Right lung (tissue), 10 donors: ENCODE data around the gene POU3F4. TPM values are rescaled to one million over a fixed set of nuclear protein-coding genes. Genes with fewer than 3 reads are reported as not detected.

Source experiments
- DNase-seq, 2 donors: peaks; one replicate each; pipeline ENCODE4 v3.0.0-alpha.2; 2013
- long read RNA-seq, 8 donors: transcript quantifications; one replicate each; lab custom pipeline, GENCODE V29; 2026
- polyA plus RNA-seq, 5 donors: library from polyadenylated mRNA; unstranded; fragments of 120-200 nt; gene quantifications; one replicate each; pipeline versions ENCODE4 v1.2.1 to v1.2.3, GENCODE V29; 2013; ENCODE audit warnings: inconsistent platforms in 1 of 5, low replicate concordance in 1 of 5; ENCODE audit not compliant: insufficient read length in 5 of 5, insufficient read depth in 1 of 5

POU3F4 gene
- polyA plus RNA-seq: under 1 TPM in 1 of 5 donors, not detected in 4; 0.04 TPM
- long read RNA-seq, donor 1: 0 reads
- long read RNA-seq, donor 2, partial matches to known transcripts: 0 of 1 reads
- long read RNA-seq, donor 2, other reads (novel, unspliced or antisense): 0 of 1 reads
- long read RNA-seq, donor 3: 0 reads
- long read RNA-seq, donor 4: 0 reads
- long read RNA-seq, donor 5: 0 reads
- long read RNA-seq, donor 6: 0 reads
- long read RNA-seq, donor 7: 0 reads
- long read RNA-seq, donor 8, partial matches to known transcripts: 0 of 1 reads
- long read RNA-seq, donor 8, other reads (novel, unspliced or antisense): 0 of 1 reads

- no peak for DNase-seq
Observed at GRCh38 chrX:83508006-83508405, at the start of gene POU3F4. Gene POU3F4 (plus strand): TSS chrX:83508290. CDS start chrX:83508325, 35 bp downstream.

DNA sequence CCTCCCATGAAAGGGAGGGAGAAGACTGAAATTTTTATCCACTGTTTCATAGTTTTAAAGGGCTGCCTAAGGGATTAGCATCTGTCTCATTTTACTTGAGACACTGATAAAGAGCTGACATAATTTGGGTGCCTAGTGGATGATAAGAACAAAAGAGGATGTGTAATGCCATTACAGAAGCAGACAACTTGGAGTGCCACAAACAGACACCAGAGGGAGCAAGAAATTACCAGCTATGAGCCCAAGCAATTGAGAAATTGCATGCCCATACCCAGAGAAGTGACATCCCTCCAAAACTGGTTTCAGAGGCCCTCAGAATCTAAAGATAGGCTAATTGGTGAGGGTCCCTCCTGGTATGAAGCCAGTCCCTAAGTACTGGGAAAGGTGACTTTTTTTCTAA is 38.5 kb upstream of the POU3F4 start:
- DNase-seq: no peak

DNA sequence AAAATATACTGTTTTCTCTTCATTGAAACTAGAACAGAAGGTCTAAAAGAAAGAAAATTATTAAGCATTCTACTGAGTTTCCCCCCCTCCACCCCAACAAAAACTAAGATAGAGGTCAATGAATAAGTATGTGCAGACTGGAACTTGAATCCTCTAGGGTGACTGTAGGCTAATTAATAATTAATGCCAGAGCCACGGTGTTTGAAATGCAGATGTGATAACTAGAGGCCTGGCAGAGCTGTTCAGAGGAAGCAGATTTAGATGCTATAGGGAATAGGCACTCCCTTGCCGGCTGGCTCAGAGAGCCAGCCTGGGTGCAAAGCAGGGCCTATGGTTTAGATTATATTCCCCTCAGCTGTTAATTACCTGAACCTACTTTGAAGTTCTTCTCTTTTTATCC is 12.2 kb upstream of the POU3F4 start:
- no peak for DNase-seq

- no peak for DNase-seq
Observed at GRCh38 chrX:83501003-83501402, 7.1 kb upstream of the POU3F4 start.

GRCh38 chrX:83501530-83501929 is 6.6 kb upstream of the POU3F4 start:
- DNase-seq: no peak

- no peak for DNase-seq
Observed at GRCh38 chrX:83504721-83505479, 3.2 kb upstream of the POU3F4 start.

GRCh38 chrX:83508526-83509253 is 600 bp downstream of the POU3F4 start:
- DNase-seq: no peak

- no peak for DNase-seq
Observed at GRCh38 chrX:83509254-83509801, 1.2 kb downstream of the POU3F4 start.

GRCh38 chrX:83510510-83511062 is 2.5 kb downstream of the POU3F4 start:
- DNase-seq: no peak

GRCh38 chrX:83511208-83511607 is 3.1 kb downstream of the POU3F4 start:
- no peak for DNase-seq

DNA sequence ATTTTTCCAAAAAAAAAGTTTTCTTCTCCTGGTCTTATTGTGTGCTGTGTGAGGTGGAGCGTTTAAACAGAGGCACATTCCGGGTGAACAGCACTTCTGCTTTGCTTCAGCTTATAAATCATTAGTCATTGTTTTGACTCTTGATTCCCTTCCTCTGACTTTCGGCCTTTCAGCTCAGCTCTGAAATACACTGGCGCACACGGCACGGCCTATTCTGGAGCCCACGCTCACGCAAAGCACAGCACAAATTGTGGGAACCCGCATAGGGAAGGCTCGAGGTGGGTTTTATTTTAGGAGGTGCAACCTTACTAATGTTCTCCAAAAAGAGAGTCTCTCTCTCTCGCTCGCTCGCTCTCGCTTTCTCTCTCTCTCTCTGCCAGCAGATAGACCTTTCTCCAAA is 4.0 kb downstream of the POU3F4 start:
- DNase-seq: no peak

- no peak for DNase-seq
Observed at GRCh38 chrX:83516597-83516996, 8.5 kb downstream of the POU3F4 start.

GRCh38 chrX:83521905-83522304 is 13.8 kb downstream of the POU3F4 start:
- DNase-seq: no peak

GRCh38 chrX:83529950-83530349 is 21.9 kb downstream of the POU3F4 start:
- DNase-seq: no peak

- no peak for DNase-seq
Observed at GRCh38 chrX:83535417-83536196, 27.5 kb downstream of the POU3F4 start.
